KMS-11 (cell line): ENCODE measurements around the gene PHACTR1.

Experiments
- H2AFZ ChIP-seq: fragments of 200-600 bp; sonication (generic); 2 replicates; pipeline ENCODE4 v1.6.1; 2016; ENCODE audit warnings: antibody characterized with exemption, mixed run types, low read depth
- H3K27ac ChIP-seq: fragments of 200-600 bp; sonication (generic); 2 replicates; pipeline ENCODE4 v1.6.1; 2016; ENCODE audit warnings: mild to moderate bottlenecking, mixed run types
- H3K27me3 ChIP-seq: fragments of 200-600 bp; sonication (generic); 2 replicates; pipeline ENCODE4 v1.6.1; 2017; ENCODE audit warnings: mild to moderate bottlenecking, low read depth, mixed run types, moderate library complexity; ENCODE audit not compliant: insufficient read depth
- H3K36me3 ChIP-seq: fragments of 200-600 bp; sonication (generic); 2 replicates; pipeline ENCODE4 v1.6.1; 2017; ENCODE audit warnings: mild to moderate bottlenecking, mixed run types; ENCODE audit not compliant: insufficient read depth
- H3K4me1 ChIP-seq: fragments of 200-600 bp; sonication (generic); 2 replicates; pipeline ENCODE4 v1.6.1; 2016; ENCODE audit warnings: mild to moderate bottlenecking, low read depth, mixed run types; ENCODE audit not compliant: poor library complexity, severe bottlenecking
- H3K4me2 ChIP-seq: fragments of 200-600 bp; sonication (generic); 2 replicates; pipeline ENCODE4 v1.7.0; 2016; ENCODE audit warnings: mild to moderate bottlenecking, mixed run types
- H3K4me3 ChIP-seq: fragments of 200-600 bp; sonication (generic); IDR thresholded peaks from 2 replicates; pipeline ENCODE4 v1.6.1; 2017; ENCODE audit warnings: low read depth, low read length, mixed read lengths; ENCODE audit not compliant: insufficient read depth
- H3K79me2 ChIP-seq: fragments of 200-600 bp; sonication (generic); 2 replicates; pipeline ENCODE4 v1.6.1; 2016; ENCODE audit warnings: low read depth, mixed run types; ENCODE audit not compliant: insufficient read depth
- H3K9ac ChIP-seq: fragments of 200-600 bp; sonication (generic); 2 replicates; pipeline ENCODE4 v1.6.1; 2016; ENCODE audit warnings: mild to moderate bottlenecking, mixed run types
- H4K20me1 ChIP-seq: fragments of 200-600 bp; sonication (generic); 2 replicates; pipeline ENCODE4 v1.6.1; 2016; ENCODE audit warnings: mild to moderate bottlenecking, mixed run types; ENCODE audit not compliant: insufficient read depth
- CTCF ChIP-seq: fragments of 200-600 bp; sonication (generic); conservative IDR thresholded peaks from 2 replicates; pipeline ENCODE4 v1.6.1; 2017; ENCODE audit warnings: low read depth, mild to moderate bottlenecking, antibody characterized with exemption, low read length, moderate library complexity, mixed read lengths

PHACTR1 gene

GRCh38 chr6:13053006-13053461 lies 336.5 kb downstream of the PHACTR1 start:
- Histone ChIP-seq H3K4me2 (no peak overlapping the region), H3K36me3 (no peaks in the 10 kb centered on the region), H2AFZ (no peak overlapping the region), H3K27me3 (no peaks in the 10 kb centered on the region), H3K4me3 (no peak overlapping the region), H3K4me1 (no peaks in the 10 kb centered on the region), H3K27ac (no peak overlapping the region), H3K79me2 (no peaks in the 10 kb centered on the region), H3K9ac (no peak overlapping the region), H4K20me1 (no peaks in the 10 kb centered on the region)
- TF ChIP-seq CTCF = no peak

- Histone ChIP-seq H4K20me1 (no peaks in the 10 kb centered on the region), H3K9ac (no peak overlapping the region), H3K4me1 (no peaks in the 10 kb centered on the region), H3K27me3 (no peaks in the 10 kb centered on the region), H3K27ac (no peak overlapping the region), H3K4me2 (no peak overlapping the region), H2AFZ (no peak overlapping the region), H3K36me3 (no peaks in the 10 kb centered on the region), H3K79me2 (no peaks in the 10 kb centered on the region), H3K4me3 (no peak overlapping the region)
- TF ChIP-seq CTCF = no peak
Observed at GRCh38 chr6:13058051-13058450, 341.5 kb downstream of the PHACTR1 start.

DNA sequence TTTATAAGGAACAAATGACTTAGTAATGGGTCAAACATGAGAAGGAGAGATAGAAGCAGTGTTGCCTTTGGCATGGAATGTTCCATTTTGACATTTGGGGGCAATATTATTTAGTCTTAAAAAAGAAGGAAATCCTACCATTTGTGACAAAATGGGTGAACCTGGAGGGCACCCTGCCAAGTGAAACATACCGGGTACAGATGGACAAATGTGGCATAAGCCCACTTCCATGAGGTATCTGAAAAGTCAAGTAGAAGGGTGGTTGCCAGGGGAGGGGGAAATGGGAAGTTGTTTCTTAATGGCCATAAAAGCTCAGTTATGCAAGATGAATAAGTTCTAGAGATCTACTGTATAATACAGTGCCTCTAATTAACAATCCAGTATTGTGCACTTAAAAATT lies 342.5 kb downstream of the PHACTR1 start:
- Histone ChIP-seq H3K27me3 (no peaks in the 10 kb centered on the region), H3K4me1 (no peaks in the 10 kb centered on the region), H3K79me2 (no peaks in the 10 kb centered on the region), H2AFZ (no peak overlapping the region), H3K4me3 (no peak overlapping the region), H4K20me1 (no peaks in the 10 kb centered on the region), H3K27ac (no peak overlapping the region), H3K36me3 (no peaks in the 10 kb centered on the region), H3K4me2 (no peak overlapping the region), H3K9ac (no peak overlapping the region)
- TF ChIP-seq CTCF = no peak

- TF ChIP-seq CTCF = no peak
Observed at GRCh38 chr6:13063300-13063918, 346.8 kb downstream of the PHACTR1 start.

More at GRCh38 chr6:13063300-13063918, 346.8 kb downstream of the PHACTR1 start:
- Histone ChIP-seq H3K36me3 (no peaks in the 10 kb centered on the region), H3K4me3 (no peak overlapping the region), H2AFZ (no peak overlapping the region), H3K79me2 (no peaks in the 10 kb centered on the region), H3K9ac (no peak overlapping the region), H4K20me1 (no peaks in the 10 kb centered on the region), H3K27me3 (no peaks in the 10 kb centered on the region), H3K4me2 (no peak overlapping the region), H3K4me1 (no peaks in the 10 kb centered on the region), H3K27ac (no peak overlapping the region)
